ENCODE data around the gene BEAN1. TPM values are rescaled to one million over a fixed set of nuclear protein-coding genes. Genes with fewer than 3 reads are reported as not detected.

The BEAN1 gene
- total RNA-seq, 4 donors from 2014 or later, result not detected

DNA sequence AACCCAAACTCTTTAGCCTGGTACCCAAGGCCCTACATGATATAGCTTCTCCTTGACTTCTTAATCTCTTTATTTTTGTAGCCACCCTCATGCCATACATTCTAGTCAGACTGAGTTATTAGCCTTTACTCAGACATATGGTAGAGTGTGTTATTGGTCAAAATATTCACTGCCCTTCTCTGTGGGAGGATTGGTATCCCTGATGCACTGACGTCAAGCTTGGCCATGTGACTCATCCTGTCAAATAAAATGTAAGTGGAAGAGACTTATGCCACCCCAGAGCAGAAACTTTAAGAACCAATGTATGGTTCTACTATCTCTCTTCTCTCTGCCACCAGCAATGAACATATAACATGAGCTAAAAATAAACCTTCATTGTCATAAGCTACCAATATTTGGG is 12.2 kb upstream of the BEAN1 start:
- Histone ChIP-seq H3K27me3 (no peaks in the 10 kb centered on the region), H3K9me3 (peaks cover 0 to 2% (median 0%) of the 10 kb centered on the region in 4 donors), H3K36me3 (no peaks in the 10 kb centered on the region), H3K4me3 (no peak overlapping the region), H3K27ac (no peak overlapping the region), H3K4me1 (no peaks in the 10 kb centered on the region)
- DNase-seq, result no peak
- TF ChIP-seq POLR2A (IDR thresholded peaks at IDR 0.05) (no peak), CTCF (IDR thresholded peaks at IDR 0.05) (no peak)

GRCh38 chr16:66416136-66416535 is 11.0 kb upstream of the BEAN1 start:
- Histone ChIP-seq H3K4me1 (no peaks in the 10 kb centered on the region), H3K4me3 (no peak overlapping the region), H3K27me3 (no peaks in the 10 kb centered on the region), H3K9me3 (peaks cover 0 to 2% (median 0%) of the 10 kb centered on the region in 4 donors), H3K36me3 (no peaks in the 10 kb centered on the region), H3K27ac (no peak overlapping the region)
- no peak for DNase-seq
- TF ChIP-seq POLR2A (IDR thresholded peaks at IDR 0.05), result no peak
- no peak for TF ChIP-seq CTCF (IDR thresholded peaks at IDR 0.05)

GRCh38 chr16:66416939-66417700 is 10.0 kb upstream of the BEAN1 start:
- no peak for DNase-seq
- Histone ChIP-seq H3K27ac (no peak overlapping the region), H3K4me1 (no peaks in the 10 kb centered on the region), H3K4me3 (no peak overlapping the region), H3K36me3 (no peaks in the 10 kb centered on the region), H3K27me3 (no peaks in the 10 kb centered on the region), H3K9me3 (no peaks in the 10 kb centered on the region)
- TF ChIP-seq CTCF (IDR thresholded peaks at IDR 0.05) (no peak), POLR2A (IDR thresholded peaks at IDR 0.05) (no peak)

- no peak overlapping the region for H3K27ac ChIP-seq
- TF ChIP-seq CTCF (IDR thresholded peaks at IDR 0.05) (no peak), POLR2A (IDR thresholded peaks at IDR 0.05) (no peak)
- H3K27me3 ChIP-seq, result no peaks in the 10 kb centered on the region
- no peaks in the 10 kb centered on the region for H3K9me3 ChIP-seq
- DNase-seq, result peak in 1 of 3 donors; percentile 15
- H3K4me1 ChIP-seq, result no peaks in the 10 kb centered on the region
- H3K36me3 ChIP-seq, result no peaks in the 10 kb centered on the region
- no peak overlapping the region for H3K4me3 ChIP-seq
Observed at GRCh38 chr16:66418165-66418962, 8.7 kb upstream of the BEAN1 start.

DNA sequence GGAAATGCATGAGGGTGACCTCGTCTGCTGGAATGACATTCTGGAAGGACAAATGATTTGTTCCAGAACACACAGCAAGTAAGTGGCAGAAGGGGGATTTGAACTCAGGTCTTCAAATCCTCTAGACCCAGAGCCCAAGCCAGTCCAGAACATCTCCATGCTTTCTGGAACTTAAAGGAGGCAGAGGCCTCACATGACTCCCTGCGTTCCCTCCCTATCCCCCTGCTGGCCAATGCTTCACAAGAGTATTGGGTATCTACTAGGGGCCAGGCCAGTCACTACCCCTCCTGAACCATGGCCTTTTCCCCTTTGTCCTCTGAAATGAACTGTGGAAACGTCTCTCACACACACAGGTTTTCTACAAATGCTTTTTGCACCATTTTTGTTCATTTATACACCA is 7.6 kb upstream of the BEAN1 start:
- Histone ChIP-seq H3K4me3 (no peak overlapping the region), H3K36me3 (no peaks in the 10 kb centered on the region), H3K27me3 (no peaks in the 10 kb centered on the region), H3K27ac (no peak overlapping the region), H3K9me3 (no peaks in the 10 kb centered on the region), H3K4me1 (no peaks in the 10 kb centered on the region)
- no peak for TF ChIP-seq CTCF (IDR thresholded peaks at IDR 0.05)
- TF ChIP-seq POLR2A (IDR thresholded peaks at IDR 0.05), result no peak
- DNase-seq, result peak in 1 of 3 donors; percentile 28

All from Peyer's patch (tissue), 4 donors.